ENCODE measurements around the gene DMRT2. TPM values are rescaled to one million over a fixed set of nuclear protein-coding genes. Genes with fewer than 3 reads are reported as not detected.

DMRT2 gene
- total RNA-seq = 2.7 TPM

DNA sequence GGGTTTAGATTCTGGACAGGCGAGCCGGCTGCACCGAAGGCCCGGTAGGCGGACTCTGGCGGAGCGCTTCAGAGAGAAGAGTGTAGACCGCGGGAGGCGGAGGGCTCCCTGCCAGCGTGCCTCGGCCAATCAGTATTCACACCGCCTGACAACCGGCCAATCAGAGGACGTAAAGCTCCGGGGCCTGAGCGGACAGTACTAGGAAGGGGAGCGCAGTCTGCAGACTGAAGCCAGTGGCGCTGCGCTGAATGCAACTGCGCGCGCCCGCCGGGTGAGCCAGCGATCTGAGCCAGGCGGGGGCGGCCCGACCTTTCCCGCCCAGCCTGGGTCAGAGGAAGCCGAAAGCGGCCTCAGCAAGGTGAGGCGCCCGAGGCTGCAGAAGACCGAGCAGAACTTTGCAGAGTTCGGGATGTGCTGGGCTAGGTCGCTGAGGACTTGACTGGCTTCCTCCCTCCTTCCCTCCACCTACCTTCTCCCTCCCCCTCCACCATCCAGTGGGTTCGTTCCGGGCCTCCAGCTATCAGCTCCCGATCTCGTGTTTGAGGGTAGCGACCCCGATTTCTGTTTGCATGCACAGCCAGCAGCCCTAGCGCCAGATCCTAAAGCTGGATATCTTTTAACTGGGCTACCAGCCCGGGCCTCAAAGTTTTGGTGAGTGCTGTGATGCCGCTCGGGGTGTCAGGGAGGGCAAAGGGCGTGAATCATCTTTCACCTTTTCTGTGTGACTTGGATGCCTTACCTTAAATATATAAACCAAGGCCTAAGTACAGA lies at the start of gene DMRT2:
DMRT2 (plus strand) TSS at position 233 of the 771 bp plus-strand sequence. CDS start 1,257 bp downstream, outside the sequence.

Other genes starting within 250 kb of the DMRT2 start
- gene DMRT1, start 208.7 kb upstream of the DMRT2 start, total RNA-seq = not detected
- 0.22 TPM for gene DMRT3, start 73.7 kb upstream of the DMRT2 start, total RNA-seq

Measured in camera-type eye (tissue), 1 donor.